GM21381 (cell line): ENCODE measurements around the gene CCDC86.

Experiments
- ATAC-seq: cut with Tn5 transposase; IDR thresholded peaks from one replicate; pipeline ENCODE4 v1.9.1; 2021; ENCODE audit warnings: mild to moderate bottlenecking, moderate library complexity; ENCODE audit not compliant: unreplicated experiment

The CCDC86 gene

GRCh38 chr11:60867871-60868681, 26.2 kb downstream of the CCDC86 start:
- ATAC-seq: no peak

GRCh38 chr11:60868682-60869450, 27.0 kb downstream of the CCDC86 start:
- ATAC-seq: no peak

- ATAC-seq: no peak
Measured at GRCh38 chr11:60869451-60869825, 27.5 kb downstream of the CCDC86 start.

- no peak for ATAC-seq
Measured at GRCh38 chr11:60870276-60870675, 28.4 kb downstream of the CCDC86 start.

GRCh38 chr11:60870733-60871377, 28.9 kb downstream of the CCDC86 start:
- ATAC-seq: no peak

GRCh38 chr11:60871378-60872061, 29.6 kb downstream of the CCDC86 start:
- ATAC-seq: no peak

GRCh38 chr11:60872124-60872960, 30.4 kb downstream of the CCDC86 start:
- ATAC-seq: no peak

GRCh38 chr11:60872961-60873524, 31.1 kb downstream of the CCDC86 start:
- ATAC-seq: no peak

- ATAC-seq: no peak
Measured at GRCh38 chr11:60873533-60873932, 31.6 kb downstream of the CCDC86 start.

- no peak for ATAC-seq
Measured at GRCh38 chr11:60874421-60875365, 32.8 kb downstream of the CCDC86 start.

GRCh38 chr11:60875366-60876167, 33.7 kb downstream of the CCDC86 start:
- ATAC-seq: no peak

GRCh38 chr11:60876168-60876485, 34.2 kb downstream of the CCDC86 start:
- ATAC-seq: no peak

GRCh38 chr11:60878245-60879101, 36.6 kb downstream of the CCDC86 start:
- ATAC-seq: no peak

- ATAC-seq: no peak
Measured at GRCh38 chr11:60879104-60879503, 37.2 kb downstream of the CCDC86 start.

- ATAC-seq: no peak
Measured at GRCh38 chr11:60879971-60880588, 38.2 kb downstream of the CCDC86 start.

- ATAC-seq: no peak
Measured at GRCh38 chr11:60880643-60881282, 38.9 kb downstream of the CCDC86 start.
